Fibroblast of skin of left biceps (primary cell): ENCODE measurements around the gene HIVEP2.

Source experiments
- DNase-seq, 2 experiments: peaks; one replicate each; pipeline ENCODE4 v3.0.0-alpha.2; 2013; ENCODE audit warnings: low read depth in 2 of 2

Gene HIVEP2

GRCh38 chr6:142857796-142858555 lies 87.0 kb downstream of the HIVEP2 start:
- no peak for DNase-seq

DNA sequence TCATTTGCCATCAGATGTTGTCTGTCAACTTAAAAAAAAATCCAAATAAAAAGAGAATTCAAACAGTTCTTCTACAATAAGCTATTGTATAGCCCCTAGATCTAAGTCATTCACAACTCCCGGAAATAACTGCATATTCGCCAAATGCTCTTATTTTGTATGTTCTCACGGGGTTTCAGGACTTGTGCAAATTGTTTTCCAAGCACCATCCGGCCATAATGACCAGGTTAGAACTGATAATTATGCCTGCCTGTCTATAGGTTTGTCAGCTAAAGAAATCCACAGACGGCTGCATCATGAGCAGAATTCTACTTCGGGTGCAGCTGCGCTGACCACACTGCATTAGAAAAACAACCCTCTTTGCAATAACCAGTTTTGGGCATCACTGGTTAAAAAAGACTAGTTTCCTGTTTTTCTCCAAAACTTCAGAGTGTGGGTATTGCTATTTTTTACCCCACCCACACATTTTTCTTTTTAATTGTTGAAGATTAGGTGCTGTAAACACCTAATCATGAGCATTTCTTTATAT lies 87.7 kb downstream of the HIVEP2 start:
- DNase-seq: no peak

- DNase-seq: no peak
Observed at GRCh38 chr6:142856624-142857232, 88.2 kb downstream of the HIVEP2 start.

- no peak for DNase-seq
Observed at GRCh38 chr6:142855893-142856623, 88.9 kb downstream of the HIVEP2 start.

DNA sequence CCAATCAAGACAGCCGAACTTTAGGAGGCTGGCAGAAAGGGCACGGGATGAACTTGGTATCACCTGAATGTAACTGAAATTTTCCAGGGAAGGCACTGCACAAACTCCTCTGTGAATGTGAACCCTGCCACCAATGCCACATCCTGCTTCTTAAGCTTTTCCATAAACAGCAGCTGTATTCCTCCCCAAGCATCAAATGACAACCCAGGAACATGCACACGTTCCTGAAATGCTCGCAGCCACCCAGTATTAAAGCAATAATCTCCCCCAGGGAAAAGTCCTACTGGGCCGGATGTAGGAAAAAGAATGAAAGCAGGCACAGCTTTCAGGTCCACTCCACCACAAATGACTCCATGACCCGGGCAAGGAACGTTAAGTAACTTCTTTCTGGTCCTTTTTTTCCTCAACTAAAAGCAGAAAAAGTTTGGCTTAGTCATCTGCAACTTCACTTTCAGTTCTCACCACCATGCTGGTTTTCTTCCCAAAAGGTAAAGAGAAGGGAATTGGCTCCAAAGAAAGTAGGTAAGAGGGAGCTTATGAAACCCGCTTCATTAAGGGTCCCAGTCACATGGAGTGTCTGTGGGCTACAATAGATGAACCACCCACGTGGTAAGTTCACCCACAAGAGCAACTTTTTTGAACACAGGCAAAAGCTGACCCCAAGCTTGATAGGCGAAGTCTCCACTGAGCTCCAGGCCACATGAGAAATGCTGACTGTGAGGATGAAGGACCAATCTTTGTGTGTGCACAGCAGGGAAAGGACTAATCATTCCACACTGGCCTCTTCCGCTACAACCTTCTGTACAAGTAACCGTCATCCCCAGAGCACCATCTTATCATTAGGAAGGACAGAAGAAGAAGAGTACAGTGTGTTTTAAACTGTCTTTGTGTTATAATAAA lies 90.1 kb downstream of the HIVEP2 start:
- DNase-seq: no peak

DNA sequence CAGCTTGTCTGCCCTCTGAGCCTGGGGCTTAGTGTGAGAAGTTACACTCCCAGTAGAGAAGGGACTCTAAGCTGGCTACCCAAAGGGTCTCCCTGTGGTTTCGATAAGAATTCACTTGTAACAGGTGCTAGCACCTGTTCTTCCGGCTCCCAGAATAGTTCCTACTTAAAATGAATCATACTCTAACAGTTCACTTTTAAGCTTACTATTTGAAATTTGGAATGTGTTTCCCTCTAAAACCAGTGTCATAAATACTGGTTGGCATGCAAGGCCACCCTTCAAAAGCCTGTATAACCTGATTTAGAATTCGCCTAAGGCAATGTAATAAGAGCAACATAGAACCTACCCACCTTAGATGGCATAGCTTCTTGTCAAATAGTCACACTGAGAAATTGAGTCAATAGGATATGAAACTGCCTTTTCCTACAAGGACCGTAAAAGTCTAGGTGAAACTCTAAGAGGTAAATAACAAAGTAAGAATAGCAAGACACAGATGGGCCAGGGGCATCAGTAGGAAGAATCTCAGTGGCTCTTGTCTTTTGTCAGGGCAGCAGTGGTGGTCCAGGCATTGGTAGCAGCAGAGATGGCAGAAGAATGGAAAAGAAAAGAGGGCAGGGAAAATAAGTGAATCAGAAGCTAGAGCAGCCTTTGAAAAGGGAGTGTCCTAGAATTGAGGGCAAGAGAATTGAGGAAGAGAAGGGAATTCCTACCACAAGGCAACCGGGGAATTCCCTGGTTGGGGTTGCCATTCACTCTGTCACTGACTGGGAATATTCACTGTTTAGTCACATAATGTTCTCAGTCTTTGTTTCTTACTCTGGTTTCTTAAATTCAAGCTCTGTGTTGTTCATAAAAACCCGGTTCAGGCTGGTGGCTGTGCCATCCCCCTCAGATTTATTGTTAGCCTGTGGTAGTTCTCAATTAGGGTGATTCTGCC lies 91.5 kb downstream of the HIVEP2 start:
- no peak for DNase-seq

DNA sequence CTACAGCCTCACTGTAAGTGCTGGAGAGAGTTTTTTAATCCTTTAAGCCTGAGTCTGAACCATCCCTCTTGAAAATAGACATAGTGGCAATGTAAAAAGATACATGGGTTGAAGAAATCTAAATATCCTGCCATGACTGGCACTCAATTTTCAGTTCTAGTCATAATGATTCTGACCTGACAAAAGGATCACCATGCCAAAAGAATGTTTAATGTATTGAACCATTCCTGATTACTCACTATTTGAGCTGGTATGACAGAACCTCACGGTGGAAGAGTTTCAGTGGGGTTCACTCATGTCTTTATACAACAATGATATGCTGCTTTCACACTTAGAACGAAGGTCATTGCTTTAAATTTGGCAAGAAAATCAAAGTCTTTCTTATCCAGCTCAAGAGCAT lies 93.4 kb downstream of the HIVEP2 start:
- DNase-seq: no peak

DNA sequence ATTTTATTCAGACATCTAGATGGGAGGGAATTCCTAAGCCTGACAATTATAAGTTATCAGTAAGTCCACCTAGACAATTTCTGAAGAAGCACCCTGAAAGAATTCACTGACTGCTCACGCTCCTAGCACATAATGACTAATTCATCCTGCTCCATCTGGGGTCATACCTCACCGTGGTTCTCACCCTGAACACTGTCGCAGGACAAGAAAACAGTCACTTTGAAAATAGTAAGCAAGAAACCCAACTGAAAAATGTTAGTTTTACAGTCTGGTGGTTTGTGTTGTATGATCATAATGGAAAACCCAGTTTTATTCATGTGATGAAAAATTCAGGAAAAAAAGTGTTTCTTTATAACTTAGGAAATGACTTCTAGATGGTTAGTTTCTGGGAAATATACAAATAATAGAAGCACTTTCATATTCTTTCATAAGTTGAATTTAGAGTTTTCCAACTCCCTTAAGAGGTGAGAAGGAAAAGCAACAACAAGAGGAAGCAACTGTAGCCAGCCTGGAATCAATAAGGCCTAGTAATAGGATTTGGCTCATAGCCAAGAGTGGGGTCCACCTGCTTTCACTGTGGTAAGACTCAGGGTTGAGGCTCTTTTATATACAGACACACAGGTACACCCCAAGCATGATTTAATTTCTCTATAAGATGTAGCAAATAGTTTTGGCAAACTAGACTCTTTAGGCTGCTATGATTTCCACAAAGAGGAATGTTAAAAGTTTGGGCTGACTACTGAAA lies 94.1 kb downstream of the HIVEP2 start:
- no peak for DNase-seq

DNA sequence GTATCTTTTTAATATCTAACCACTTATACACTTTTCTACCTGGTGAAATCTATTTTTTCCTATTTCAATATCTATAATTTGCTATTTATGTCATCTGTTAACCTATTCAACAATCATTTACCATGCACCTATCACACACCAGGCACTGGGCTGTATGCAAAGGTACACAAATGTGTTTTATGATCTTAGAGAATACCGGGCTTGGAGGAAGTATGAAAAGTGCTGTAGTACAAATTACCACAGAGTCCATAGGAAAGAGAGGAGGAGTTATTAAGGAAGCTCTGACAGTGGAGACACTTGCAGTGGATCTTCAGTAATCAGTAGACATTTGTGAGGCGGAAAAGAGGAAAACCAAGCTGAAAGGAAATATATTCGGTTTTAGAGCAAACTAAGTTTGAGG lies 96.0 kb downstream of the HIVEP2 start:
- DNase-seq: no peak

- DNase-seq: no peak
Observed at GRCh38 chr6:142848156-142848555, 96.8 kb downstream of the HIVEP2 start.

GRCh38 chr6:142846883-142847287 lies 98.1 kb downstream of the HIVEP2 start:
- DNase-seq: peak; percentile 32 to 35

DNA sequence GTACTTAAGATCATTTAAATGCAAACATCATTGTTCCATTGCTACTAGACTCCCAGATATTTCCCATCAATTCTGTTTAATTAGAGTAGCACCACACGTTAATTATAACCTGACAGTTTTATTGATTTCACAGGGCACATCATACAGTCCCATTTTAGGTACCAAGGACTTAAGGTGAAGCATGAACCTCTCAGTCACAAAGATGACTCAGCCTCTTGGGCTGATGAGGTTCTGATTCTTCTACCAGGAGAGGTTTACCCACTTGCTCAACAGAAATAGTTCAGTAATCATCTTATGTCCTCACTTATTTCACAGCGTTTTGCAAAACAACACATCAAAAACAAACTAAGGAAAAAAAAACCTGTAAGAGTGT lies 98.5 kb downstream of the HIVEP2 start:
- DNase-seq: no peak

DNA sequence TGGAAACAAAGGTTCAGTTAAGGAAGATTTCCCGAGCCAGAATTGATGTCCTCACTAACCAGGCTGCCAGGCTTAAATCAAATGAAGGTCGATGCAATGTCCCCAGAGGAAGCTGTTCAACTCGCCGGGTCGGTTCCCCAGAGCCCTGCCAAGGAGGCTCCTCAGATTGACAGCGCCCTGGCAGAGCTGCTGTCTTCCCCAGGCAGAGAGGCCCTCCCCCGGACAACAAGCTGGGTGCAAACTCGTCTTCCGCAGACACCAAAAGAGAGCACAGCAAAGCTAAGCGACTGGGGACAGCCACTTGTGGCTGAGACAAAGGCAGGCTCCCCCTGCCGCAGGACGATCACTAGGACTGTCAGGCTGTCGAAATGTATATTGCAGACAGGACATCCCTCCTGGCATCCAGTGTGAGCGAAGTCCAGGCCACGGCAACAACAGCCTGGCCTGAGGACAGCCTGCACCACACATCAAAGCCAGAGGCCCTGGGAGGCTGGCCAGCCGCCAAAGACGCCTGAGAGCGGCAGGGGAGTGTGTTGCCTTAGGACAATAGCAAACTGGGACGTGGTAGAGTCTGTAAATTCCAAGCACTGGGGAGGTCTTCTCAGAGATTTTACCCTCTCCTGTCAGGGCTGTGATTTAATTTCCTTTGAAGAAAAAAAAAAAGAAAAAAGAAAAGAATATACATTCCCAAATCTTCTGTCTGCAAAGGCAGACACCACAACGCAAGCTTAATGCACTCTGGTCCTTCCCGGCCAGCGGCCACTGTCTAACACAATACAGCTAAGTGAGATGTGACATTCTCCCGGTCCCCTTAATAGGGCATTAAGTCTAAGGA lies 99.1 kb downstream of the HIVEP2 start:
- DNase-seq: peak; percentile 26 to 35

- DNase-seq: no peak
Observed at GRCh38 chr6:142845143-142845571, 99.8 kb downstream of the HIVEP2 start.

DNA sequence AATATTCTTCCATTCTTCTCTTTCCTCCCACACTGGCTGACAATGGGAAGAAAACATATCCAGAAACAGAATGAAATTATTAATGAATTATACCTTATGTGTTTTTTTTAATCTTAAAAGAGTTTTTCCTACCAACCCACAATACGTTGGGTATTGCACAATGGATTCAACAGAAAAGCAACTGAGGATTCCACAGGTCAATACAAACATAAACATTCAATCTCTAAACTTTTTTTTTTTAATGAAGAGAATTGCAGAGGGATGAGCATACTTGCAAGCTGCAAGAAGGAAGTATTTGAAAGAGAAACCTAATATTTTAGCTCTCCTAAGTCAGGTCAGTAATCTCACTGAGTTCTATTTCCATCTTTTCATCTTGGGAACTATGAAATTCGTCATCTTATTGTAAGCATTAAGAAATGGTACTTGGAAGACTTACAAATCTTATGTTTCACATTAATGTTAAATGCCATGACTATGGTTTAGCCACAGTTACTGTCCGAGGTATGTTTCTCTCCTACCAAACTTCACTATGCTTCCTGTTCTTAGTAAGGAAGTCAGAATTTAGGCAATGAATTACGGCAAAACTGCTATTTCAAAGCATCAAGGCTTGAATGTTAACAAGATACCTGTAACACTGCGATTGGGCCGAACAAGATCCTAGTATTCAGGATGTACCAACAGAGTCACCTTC lies 100.8 kb downstream of the HIVEP2 start:
- DNase-seq: peak; percentile 35 to 40

GRCh38 chr6:142843361-142843760 lies 101.6 kb downstream of the HIVEP2 start:
- DNase-seq: no peak

- no peak for DNase-seq
Observed at GRCh38 chr6:142842418-142843261, 102.3 kb downstream of the HIVEP2 start.
